Body of pancreas (tissue), 4 donors: ENCODE data around the gene ADAMTS2.

Experiments
- CTCF ChIP-seq, 7 experiments: fragments of 450-650 bp in 4 of 7; fragments of 200-600 bp in 3 of 7; sonication (generic) in 3 of 7; IDR thresholded peaks; one replicate each; pipeline ENCODE4 v1.5.1; 2016 to 2019; ENCODE audit warnings: antibody characterized with exemption in 7 of 7
- POLR2A ChIP-seq, 3 donors: fragments of 450-650 bp; IDR thresholded peaks; one replicate each; pipeline ENCODE4 v1.6.1; 2016; ENCODE audit warnings: antibody characterized with exemption in 3 of 3, mild to moderate bottlenecking in 2 of 3

GRCh38 chr5:179227580-179228311 is 117.5 kb downstream of the ADAMTS2 start:
- TF ChIP-seq POLR2A (IDR thresholded peaks at IDR 0.05) (no peak), CTCF (IDR thresholded peaks at IDR 0.05) (no peak)
